Midbrain (tissue), 1 donor: ENCODE results near the gene ADCY10.
"Not testable (repeated sequence)": the region's sequence is repeated elsewhere in the genome, so short reads cannot be mapped to it uniquely, and the experiment has no call there.

Experiments used
- DNase-seq: peaks from one replicate; lab custom pipeline; 2025; lab: John Stamatoyannopoulos, UW

Gene ADCY10

GRCh38 chr1:167913895-167914496 is at the start of gene ADCY10:
ADCY10 (minus strand) TSS chr1:167914134; CDS start chr1:167905140, 8,994 bp downstream.
- no peak for DNase-seq

- no peak for DNase-seq
Measured at GRCh38 chr1:167957710-167958109, 43.8 kb upstream of the ADCY10 start.

GRCh38 chr1:167955915-167956314 is 42.0 kb upstream of the ADCY10 start:
- no peak for DNase-seq

- no peak for DNase-seq
Measured at GRCh38 chr1:167950569-167950968, 36.6 kb upstream of the ADCY10 start.

- no peak for DNase-seq
Measured at GRCh38 chr1:167949785-167950184, 35.9 kb upstream of the ADCY10 start.

GRCh38 chr1:167947733-167948132 is 33.8 kb upstream of the ADCY10 start:
- no peak for DNase-seq

GRCh38 chr1:167943541-167943940 is 29.6 kb upstream of the ADCY10 start:
- no peak for DNase-seq

- DNase-seq: no peak
Measured at GRCh38 chr1:167940264-167940663, 26.3 kb upstream of the ADCY10 start.

- DNase-seq: no peak
Measured at GRCh38 chr1:167938080-167938636, 24.2 kb upstream of the ADCY10 start.

GRCh38 chr1:167937709-167938010 is 23.7 kb upstream of the ADCY10 start:
- DNase-seq: no peak

- DNase-seq: peak; percentile 53
Measured at GRCh38 chr1:167936930-167937708, 23.2 kb upstream of the ADCY10 start, which contains the start of gene MPC2. MPC2 (minus strand) TSS chr1:167937072; CDS start chr1:167935841, 1,231 bp downstream.

- DNase-seq: peak; percentile 99
Measured at GRCh38 chr1:167936068-167936929, 22.4 kb upstream of the ADCY10 start, which contains the start of gene DCAF6. DCAF6 (plus strand) TSS chr1:167936683; CDS start chr1:167936912, 229 bp downstream.

GRCh38 chr1:167935216-167936067 is 21.5 kb upstream of the ADCY10 start:
- peak; percentile 74 for DNase-seq

GRCh38 chr1:167934426-167935215 is 20.7 kb upstream of the ADCY10 start:
- no peak for DNase-seq

- DNase-seq: no peak
Measured at GRCh38 chr1:167933788-167934187, 19.9 kb upstream of the ADCY10 start.

GRCh38 chr1:167929725-167930124 is 15.8 kb upstream of the ADCY10 start:
- no peak for DNase-seq

GRCh38 chr1:167928919-167929318 is 15.0 kb upstream of the ADCY10 start:
- not testable (repeated sequence) for DNase-seq

- DNase-seq: no peak
Measured at GRCh38 chr1:167928457-167928852, 14.5 kb upstream of the ADCY10 start.

- no peak for DNase-seq
Measured at GRCh38 chr1:167927046-167927754, 13.3 kb upstream of the ADCY10 start.

GRCh38 chr1:167926486-167926997 is 12.6 kb upstream of the ADCY10 start:
- DNase-seq: no peak
